Type B pancreatic cell (in vitro differentiated cells): Measurements from ENCODE around the gene ADGRF1. TPM values are rescaled to one million over a fixed set of nuclear protein-coding genes. Genes with fewer than 3 reads are reported as not detected.

Source experiments
- DNase-seq: peaks from one replicate; pipeline ENCODE4 v3.0.0; 2021; ENCODE audit warnings: mixed read lengths; ENCODE audit not compliant: unreplicated experiment; ENCODE audit errors: extremely low spot score
- H3K27ac Mint-ChIP-seq: 2 replicates; pipeline ENCODE4 v1.8.0; 2021; ENCODE audit warnings: mild to moderate bottlenecking, mixed read lengths
- H3K27me3 Mint-ChIP-seq: 2 replicates; pipeline ENCODE4 v1.8.0; 2021; ENCODE audit warnings: mixed read lengths
- H3K36me3 Mint-ChIP-seq: 2 replicates; pipeline ENCODE4 v1.8.0; 2021; ENCODE audit warnings: mixed read lengths
- H3K4me1 Mint-ChIP-seq: one replicate; pipeline ENCODE4 v1.8.0; 2021; ENCODE audit warnings: mixed read lengths; ENCODE audit not compliant: unreplicated experiment
- H3K4me3 Mint-ChIP-seq: 2 replicates; pipeline ENCODE4 v1.8.0; 2021; ENCODE audit warnings: mild to moderate bottlenecking, mixed read lengths
- H3K9me3 Mint-ChIP-seq: 2 replicates; pipeline ENCODE4 v1.8.0; 2021; ENCODE audit warnings: mixed read lengths
- CTCF ChIP-seq: fragments of 200-600 bp; sonication (generic); conservative IDR thresholded peaks from 2 replicates; pipeline ENCODE4 v1.5.0; 2021; ENCODE audit warnings: antibody characterized with exemption, mild to moderate bottlenecking
- total RNA-seq: library from RNA; stranded (reverse); gene quantifications from 2 replicates; pipeline ENCODE4 v1.2.1, GENCODE V29; 2021; ENCODE audit warnings: low replicate concordance

ADGRF1 gene
- total RNA-seq, 1 donor from 2014 or later, result 20.0 TPM

- no peak overlapping the region for H3K4me3 Mint-ChIP-seq
- no peak for DNase-seq
Observed at GRCh38 chr6:46990031-46990644, 52.0 kb downstream of the ADGRF1 start.

GRCh38 chr6:46989398-46989797 is 52.7 kb downstream of the ADGRF1 start:
- Mint-ChIP-seq H3K27me3 (no peaks in the 10 kb centered on the region), H3K4me1 (peaks cover 18% of the 10 kb centered on the region), H3K27ac (no peak overlapping the region), H3K4me3 (no peak overlapping the region), H3K36me3 (no peaks in the 10 kb centered on the region), H3K9me3 (no peaks in the 10 kb centered on the region)
- DNase-seq, result no peak
- no peak for TF ChIP-seq CTCF

More at GRCh38 chr6:46990031-46990644, 52.0 kb downstream of the ADGRF1 start:
- Mint-ChIP-seq H3K27me3 (no peaks in the 10 kb centered on the region), H3K4me1 (peaks cover 18% of the 10 kb centered on the region), H3K27ac (no peak overlapping the region), H3K9me3 (no peaks in the 10 kb centered on the region), H3K36me3 (no peaks in the 10 kb centered on the region)
- TF ChIP-seq CTCF, result no peak

GRCh38 chr6:46985943-46986342 is 56.2 kb downstream of the ADGRF1 start:
- TF ChIP-seq CTCF, result no peak
- DNase-seq, result no peak
- Mint-ChIP-seq H3K36me3 (no peaks in the 10 kb centered on the region), H3K4me3 (no peak overlapping the region), H3K4me1 (peaks cover 20% of the 10 kb centered on the region), H3K9me3 (no peaks in the 10 kb centered on the region), H3K27ac (no peak overlapping the region), H3K27me3 (no peaks in the 10 kb centered on the region)

- peak overlapping the region; percentile 54 for H3K27ac Mint-ChIP-seq
- H3K9me3 Mint-ChIP-seq, result no peaks in the 10 kb centered on the region
- peaks cover 10% of the 10 kb centered on the region for H3K4me1 Mint-ChIP-seq
- DNase-seq, result no peak
- no peak for TF ChIP-seq CTCF
- no peaks in the 10 kb centered on the region for H3K27me3 Mint-ChIP-seq
- H3K36me3 Mint-ChIP-seq, result no peaks in the 10 kb centered on the region
- peak overlapping the region; percentile 24 for H3K4me3 Mint-ChIP-seq
Observed at GRCh38 chr6:46983007-46983411, 59.1 kb downstream of the ADGRF1 start.

- TF ChIP-seq CTCF, result no peak
- Mint-ChIP-seq H3K9me3 (peaks cover 4% of the 10 kb centered on the region), H3K27ac (peak overlapping the region; percentile 44), H3K4me1 (peaks cover 5% of the 10 kb centered on the region), H3K36me3 (no peaks in the 10 kb centered on the region), H3K4me3 (no peak overlapping the region), H3K27me3 (no peaks in the 10 kb centered on the region)
- no peak for DNase-seq
Observed at GRCh38 chr6:46979206-46979605, 62.9 kb downstream of the ADGRF1 start.
